Pulmonary artery endothelial cell (primary cell): ENCODE data around the gene PRSS36. TPM values are rescaled to one million over a fixed set of nuclear protein-coding genes. Genes with fewer than 3 reads are reported as not detected.

Experiments used
- DNase-seq: peaks from one replicate; pipeline ENCODE4 v3.0.0-alpha.2; 2011; ENCODE audit warnings: low read depth, low spot score
- total RNA-seq: library from RNA; depleted of rRNA; stranded (reverse); fragments of >200 nt; gene quantifications from 2 replicates; pipeline ENCODE4 v1.2.3, GENCODE V29; 2014

Gene PRSS36
- total RNA-seq, 1 donor from 2014 or later = 0.40 TPM

GRCh38 chr16:31128711-31129567 is 20.9 kb downstream of the PRSS36 start:
- DNase-seq = no peak

- DNase-seq = no peak
These were observed 22.7 kb downstream of the PRSS36 start for GRCh38 chr16:31127182-31127581.

- no peak for DNase-seq
These were observed 24.0 kb downstream of the PRSS36 start for GRCh38 chr16:31125844-31126243.

GRCh38 chr16:31120129-31120528 is 29.7 kb downstream of the PRSS36 start:
- no peak for DNase-seq

- no peak for DNase-seq
These were observed 31.4 kb downstream of the PRSS36 start for GRCh38 chr16:31118223-31119155.

- DNase-seq = peak; percentile 93
These were observed 32.3 kb downstream of the PRSS36 start, which contains the start of gene KAT8 for GRCh38 chr16:31117384-31118222. TSS of gene KAT8 (plus strand) at chr16:31117664. CDS start at chr16:31117682, 18 bp downstream.

GRCh38 chr16:31114468-31114867 is 35.4 kb downstream of the PRSS36 start:
- DNase-seq = no peak

- no peak for DNase-seq
These were observed 36.4 kb downstream of the PRSS36 start for GRCh38 chr16:31113121-31114120.

GRCh38 chr16:31112711-31113110 is 37.2 kb downstream of the PRSS36 start:
- DNase-seq = no peak

GRCh38 chr16:31111881-31112466 is 37.9 kb downstream of the PRSS36 start:
- DNase-seq = no peak

- no peak for DNase-seq
These were observed 39.5 kb downstream of the PRSS36 start for GRCh38 chr16:31110106-31111034.

GRCh38 chr16:31109622-31110021 is 40.2 kb downstream of the PRSS36 start:
- DNase-seq = no peak

- no peak for DNase-seq
These were observed 40.9 kb downstream of the PRSS36 start for GRCh38 chr16:31108794-31109558.

GRCh38 chr16:31108035-31108793 is 41.7 kb downstream of the PRSS36 start, which contains the start of gene BCKDK:
TSS of gene BCKDK (plus strand) at chr16:31108386. CDS start at chr16:31109224, 838 bp downstream.
- no peak for DNase-seq

- no peak for DNase-seq
These were observed 42.4 kb downstream of the PRSS36 start for GRCh38 chr16:31107465-31107867.

- no peak for DNase-seq
These were observed 43.1 kb downstream of the PRSS36 start for GRCh38 chr16:31106509-31107464.
